ENCODE measurements around the gene GSTA5.
"Not testable (repeated sequence)": the region's sequence is repeated elsewhere in the genome, so short reads cannot be mapped to it uniquely, and the experiment has no call there.

GSTA5 gene

DNA sequence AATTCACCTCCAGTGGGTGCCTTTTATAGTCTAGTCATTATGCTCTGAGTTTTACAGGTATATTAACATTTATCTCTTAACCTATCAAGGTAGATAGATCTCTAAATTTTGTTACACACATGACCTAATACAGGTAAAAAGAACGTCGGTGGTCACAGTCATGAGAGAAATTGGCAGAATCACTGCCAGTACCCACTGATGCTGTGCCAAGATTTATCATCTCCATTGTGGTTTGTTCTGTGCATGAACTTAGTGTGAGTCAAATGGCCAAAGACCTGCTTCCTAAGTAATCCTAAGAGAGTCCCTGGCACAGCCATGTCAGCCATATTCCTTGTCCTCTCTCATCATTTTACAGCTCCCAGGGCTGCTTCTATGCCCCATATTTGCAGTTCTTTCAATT is 46.2 kb downstream of the GSTA5 start:
- H3K36me3 ChIP-seq (ENCODE audit: control insufficient read depth in 5 of 5, insufficient read depth in 5 of 5, low read length in 5 of 5); H3K9ac ChIP-seq (ENCODE audit: low read length in 5 of 5); H3K4me3 ChIP-seq (ENCODE audit: low read depth in 1 of 5, low read length in 5 of 5); H3K27ac ChIP-seq (ENCODE audit: low read depth, low read length); H3K4me1 ChIP-seq (ENCODE audit: control insufficient read depth in 5 of 5, insufficient read depth in 5 of 5, low read length in 5 of 5); H3K27me3 ChIP-seq (ENCODE audit: control insufficient read depth in 5 of 5, insufficient read depth in 4 of 5, low read length in 5 of 5); H3K9me3 ChIP-seq (ENCODE audit: control insufficient read depth in 5 of 5, low read length in 5 of 5): not testable (repeated sequence)

- Histone ChIP-seq H3K27me3 (ENCODE audit: control insufficient read depth in 5 of 5, insufficient read depth in 4 of 5, low read length in 5 of 5) (no peaks in the 10 kb centered on the region), H3K9ac (ENCODE audit: low read length in 5 of 5) (no peak overlapping the region), H3K36me3 (ENCODE audit: control insufficient read depth in 5 of 5, insufficient read depth in 5 of 5, low read length in 5 of 5) (no peaks in the 10 kb centered on the region), H3K27ac (ENCODE audit: low read depth, low read length) (no peak overlapping the region), H3K9me3 (ENCODE audit: control insufficient read depth in 5 of 5, low read length in 5 of 5) (peaks cover 0 to 7% (median 0%) of the 10 kb centered on the region in 5 donors), H3K4me3 (ENCODE audit: low read depth in 1 of 5, low read length in 5 of 5) (no peak overlapping the region), H3K4me1 (ENCODE audit: control insufficient read depth in 5 of 5, insufficient read depth in 5 of 5, low read length in 5 of 5) (no peaks in the 10 kb centered on the region)
Measured at GRCh38 chr6:52790861-52791260, 49.8 kb downstream of the GSTA5 start.

DNA sequence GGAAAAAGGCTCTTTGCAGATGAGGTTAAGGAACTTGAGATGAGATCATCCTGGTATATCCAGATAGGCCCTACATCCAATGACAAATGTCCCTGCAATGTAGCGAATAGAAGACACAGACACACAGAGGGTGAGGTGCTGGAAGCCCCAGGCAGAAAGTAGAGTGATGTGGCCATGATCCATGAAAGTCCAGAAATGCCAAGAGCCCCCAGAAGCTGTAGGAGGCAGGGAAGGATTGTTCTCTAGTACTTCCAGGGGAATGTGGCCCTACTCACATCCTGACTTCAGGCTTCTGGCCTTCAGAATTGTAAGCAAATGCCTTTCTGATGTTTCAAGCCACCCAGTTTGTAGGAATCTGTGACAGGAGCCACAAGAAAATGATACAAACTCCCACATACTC is 51.0 kb downstream of the GSTA5 start:
- H3K9ac ChIP-seq (ENCODE audit: low read length in 5 of 5); H3K4me3 ChIP-seq (ENCODE audit: low read depth in 1 of 5, low read length in 5 of 5); H3K27ac ChIP-seq (ENCODE audit: low read depth, low read length); H3K36me3 ChIP-seq (ENCODE audit: control insufficient read depth in 5 of 5, insufficient read depth in 5 of 5, low read length in 5 of 5); H3K27me3 ChIP-seq (ENCODE audit: control insufficient read depth in 5 of 5, insufficient read depth in 4 of 5, low read length in 5 of 5); H3K4me1 ChIP-seq (ENCODE audit: control insufficient read depth in 5 of 5, insufficient read depth in 5 of 5, low read length in 5 of 5); H3K9me3 ChIP-seq (ENCODE audit: control insufficient read depth in 5 of 5, low read length in 5 of 5): not testable (repeated sequence)

DNA sequence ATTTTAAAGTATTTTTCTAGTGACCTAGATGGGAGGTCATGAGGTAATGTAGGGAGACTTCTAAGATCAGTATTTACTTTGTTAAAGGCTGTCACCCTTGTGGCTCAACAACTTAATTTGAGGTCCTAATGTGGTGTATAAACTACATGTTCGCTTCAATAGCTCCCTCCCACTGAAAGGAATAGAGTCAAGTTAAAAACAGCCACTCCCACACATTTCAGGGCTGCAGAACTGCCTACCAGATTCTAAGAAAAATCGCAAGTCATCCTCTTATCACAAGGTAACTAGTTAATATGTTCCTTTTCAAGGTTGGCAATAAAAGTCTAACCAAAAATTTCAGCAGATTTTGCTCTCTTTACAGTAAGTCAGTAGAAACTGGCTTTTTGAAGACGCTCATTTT is 52.1 kb downstream of the GSTA5 start:
- H3K9me3 ChIP-seq (ENCODE audit: control insufficient read depth in 5 of 5, low read length in 5 of 5), result peaks cover 0 to 7% (median 0%) of the 10 kb centered on the region in 5 donors
- no peak overlapping the region for H3K27ac ChIP-seq (ENCODE audit: low read depth, low read length)
- H3K4me1 ChIP-seq (ENCODE audit: control insufficient read depth in 5 of 5, insufficient read depth in 5 of 5, low read length in 5 of 5), result no peaks in the 10 kb centered on the region
- H3K27me3 ChIP-seq (ENCODE audit: control insufficient read depth in 5 of 5, insufficient read depth in 4 of 5, low read length in 5 of 5), result no peaks in the 10 kb centered on the region
- H3K9ac ChIP-seq (ENCODE audit: low read length in 5 of 5), result no peak overlapping the region
- no peak overlapping the region for H3K4me3 ChIP-seq (ENCODE audit: low read depth in 1 of 5, low read length in 5 of 5)
- H3K36me3 ChIP-seq (ENCODE audit: control insufficient read depth in 5 of 5, insufficient read depth in 5 of 5, low read length in 5 of 5), result no peaks in the 10 kb centered on the region

GRCh38 chr6:52787917-52788316 is 52.7 kb downstream of the GSTA5 start:
- H3K27me3 ChIP-seq (ENCODE audit: control insufficient read depth in 5 of 5, insufficient read depth in 4 of 5, low read length in 5 of 5), result no peaks in the 10 kb centered on the region
- peaks cover 0 to 6% (median 0%) of the 10 kb centered on the region in 5 donors for H3K9me3 ChIP-seq (ENCODE audit: control insufficient read depth in 5 of 5, low read length in 5 of 5)
- H3K36me3 ChIP-seq (ENCODE audit: control insufficient read depth in 5 of 5, insufficient read depth in 5 of 5, low read length in 5 of 5), result no peaks in the 10 kb centered on the region
- no peak overlapping the region for H3K9ac ChIP-seq (ENCODE audit: low read length in 5 of 5)
- no peak overlapping the region for H3K4me3 ChIP-seq (ENCODE audit: low read depth in 1 of 5, low read length in 5 of 5)
- H3K4me1 ChIP-seq (ENCODE audit: control insufficient read depth in 5 of 5, insufficient read depth in 5 of 5, low read length in 5 of 5), result no peaks in the 10 kb centered on the region
- H3K27ac ChIP-seq (ENCODE audit: low read depth, low read length), result no peak overlapping the region

DNA sequence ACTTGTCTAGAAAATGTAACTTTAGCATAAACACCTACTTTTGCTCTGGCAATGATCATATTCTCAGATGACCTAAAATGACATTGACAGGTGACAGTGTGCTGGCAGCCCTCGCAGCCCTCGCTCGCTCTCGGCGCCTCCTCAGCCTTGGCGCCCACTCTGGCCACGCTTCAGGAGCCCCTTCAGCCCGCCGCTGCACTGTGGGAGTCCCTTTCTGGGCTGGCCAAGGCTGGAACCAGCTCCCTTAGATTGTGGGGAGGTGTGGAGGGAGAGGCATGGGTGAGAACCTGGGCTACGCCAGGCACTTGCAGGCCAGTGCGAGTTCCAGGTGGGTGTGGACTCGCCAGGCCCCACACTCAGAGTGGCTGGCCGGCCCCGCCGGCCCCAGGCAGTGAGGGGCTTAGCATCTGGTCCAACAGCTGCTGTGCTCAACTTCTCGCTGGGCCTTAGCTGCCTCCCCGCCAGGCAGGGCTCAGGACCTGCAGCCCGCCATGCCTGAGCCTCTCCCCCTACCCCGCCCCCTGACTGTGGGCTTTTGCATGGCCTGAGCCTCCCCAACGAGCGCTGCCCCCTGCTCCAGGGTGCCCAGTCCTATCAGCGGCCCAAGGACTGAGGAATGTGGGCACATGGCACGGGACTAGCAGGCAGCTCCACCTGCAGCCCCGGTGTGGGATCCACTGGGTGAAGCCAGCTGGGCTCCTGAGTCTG is 54.2 kb downstream of the GSTA5 start:
- Histone ChIP-seq H3K36me3 (ENCODE audit: control insufficient read depth in 5 of 5, insufficient read depth in 5 of 5, low read length in 5 of 5) (no peaks in the 10 kb centered on the region), H3K4me1 (ENCODE audit: control insufficient read depth in 5 of 5, insufficient read depth in 5 of 5, low read length in 5 of 5) (no peaks in the 10 kb centered on the region), H3K4me3 (ENCODE audit: low read depth in 1 of 5, low read length in 5 of 5) (no peak overlapping the region), H3K27ac (ENCODE audit: low read depth, low read length) (no peak overlapping the region), H3K27me3 (ENCODE audit: control insufficient read depth in 5 of 5, insufficient read depth in 4 of 5, low read length in 5 of 5) (no peaks in the 10 kb centered on the region), H3K9me3 (ENCODE audit: control insufficient read depth in 5 of 5, low read length in 5 of 5) (no peaks in the 10 kb centered on the region), H3K9ac (ENCODE audit: low read length in 5 of 5) (no peak overlapping the region)

- H3K27ac ChIP-seq (ENCODE audit: low read depth, low read length); H3K36me3 ChIP-seq (ENCODE audit: control insufficient read depth in 5 of 5, insufficient read depth in 5 of 5, low read length in 5 of 5); H3K27me3 ChIP-seq (ENCODE audit: control insufficient read depth in 5 of 5, insufficient read depth in 4 of 5, low read length in 5 of 5); H3K4me1 ChIP-seq (ENCODE audit: control insufficient read depth in 5 of 5, insufficient read depth in 5 of 5, low read length in 5 of 5); H3K9ac ChIP-seq (ENCODE audit: low read length in 5 of 5); H3K4me3 ChIP-seq (ENCODE audit: low read depth in 1 of 5, low read length in 5 of 5); H3K9me3 ChIP-seq (ENCODE audit: control insufficient read depth in 5 of 5, low read length in 5 of 5): not testable (repeated sequence)
Measured at GRCh38 chr6:52782696-52783274, 57.8 kb downstream of the GSTA5 start.

- not testable (repeated sequence) for H3K27me3 ChIP-seq (ENCODE audit: control insufficient read depth in 5 of 5, insufficient read depth in 4 of 5, low read length in 5 of 5); H3K9ac ChIP-seq (ENCODE audit: low read length in 5 of 5); H3K9me3 ChIP-seq (ENCODE audit: control insufficient read depth in 5 of 5, low read length in 5 of 5); H3K4me3 ChIP-seq (ENCODE audit: low read depth in 1 of 5, low read length in 5 of 5); H3K27ac ChIP-seq (ENCODE audit: low read depth, low read length); H3K36me3 ChIP-seq (ENCODE audit: control insufficient read depth in 5 of 5, insufficient read depth in 5 of 5, low read length in 5 of 5); H3K4me1 ChIP-seq (ENCODE audit: control insufficient read depth in 5 of 5, insufficient read depth in 5 of 5, low read length in 5 of 5)
Measured at GRCh38 chr6:52782209-52782608, 58.4 kb downstream of the GSTA5 start.

All from subcutaneous abdominal adipose tissue (tissue), 5 donors.